ENCODE results near the gene MICAL1.

The MICAL1 gene, protein sequence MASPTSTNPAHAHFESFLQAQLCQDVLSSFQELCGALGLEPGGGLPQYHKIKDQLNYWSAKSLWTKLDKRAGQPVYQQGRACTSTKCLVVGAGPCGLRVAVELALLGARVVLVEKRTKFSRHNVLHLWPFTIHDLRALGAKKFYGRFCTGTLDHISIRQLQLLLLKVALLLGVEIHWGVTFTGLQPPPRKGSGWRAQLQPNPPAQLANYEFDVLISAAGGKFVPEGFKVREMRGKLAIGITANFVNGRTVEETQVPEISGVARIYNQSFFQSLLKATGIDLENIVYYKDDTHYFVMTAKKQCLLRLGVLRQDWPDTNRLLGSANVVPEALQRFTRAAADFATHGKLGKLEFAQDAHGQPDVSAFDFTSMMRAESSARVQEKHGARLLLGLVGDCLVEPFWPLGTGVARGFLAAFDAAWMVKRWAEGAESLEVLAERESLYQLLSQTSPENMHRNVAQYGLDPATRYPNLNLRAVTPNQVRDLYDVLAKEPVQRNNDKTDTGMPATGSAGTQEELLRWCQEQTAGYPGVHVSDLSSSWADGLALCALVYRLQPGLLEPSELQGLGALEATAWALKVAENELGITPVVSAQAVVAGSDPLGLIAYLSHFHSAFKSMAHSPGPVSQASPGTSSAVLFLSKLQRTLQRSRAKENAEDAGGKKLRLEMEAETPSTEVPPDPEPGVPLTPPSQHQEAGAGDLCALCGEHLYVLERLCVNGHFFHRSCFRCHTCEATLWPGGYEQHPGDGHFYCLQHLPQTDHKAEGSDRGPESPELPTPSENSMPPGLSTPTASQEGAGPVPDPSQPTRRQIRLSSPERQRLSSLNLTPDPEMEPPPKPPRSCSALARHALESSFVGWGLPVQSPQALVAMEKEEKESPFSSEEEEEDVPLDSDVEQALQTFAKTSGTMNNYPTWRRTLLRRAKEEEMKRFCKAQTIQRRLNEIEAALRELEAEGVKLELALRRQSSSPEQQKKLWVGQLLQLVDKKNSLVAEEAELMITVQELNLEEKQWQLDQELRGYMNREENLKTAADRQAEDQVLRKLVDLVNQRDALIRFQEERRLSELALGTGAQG

DNA sequence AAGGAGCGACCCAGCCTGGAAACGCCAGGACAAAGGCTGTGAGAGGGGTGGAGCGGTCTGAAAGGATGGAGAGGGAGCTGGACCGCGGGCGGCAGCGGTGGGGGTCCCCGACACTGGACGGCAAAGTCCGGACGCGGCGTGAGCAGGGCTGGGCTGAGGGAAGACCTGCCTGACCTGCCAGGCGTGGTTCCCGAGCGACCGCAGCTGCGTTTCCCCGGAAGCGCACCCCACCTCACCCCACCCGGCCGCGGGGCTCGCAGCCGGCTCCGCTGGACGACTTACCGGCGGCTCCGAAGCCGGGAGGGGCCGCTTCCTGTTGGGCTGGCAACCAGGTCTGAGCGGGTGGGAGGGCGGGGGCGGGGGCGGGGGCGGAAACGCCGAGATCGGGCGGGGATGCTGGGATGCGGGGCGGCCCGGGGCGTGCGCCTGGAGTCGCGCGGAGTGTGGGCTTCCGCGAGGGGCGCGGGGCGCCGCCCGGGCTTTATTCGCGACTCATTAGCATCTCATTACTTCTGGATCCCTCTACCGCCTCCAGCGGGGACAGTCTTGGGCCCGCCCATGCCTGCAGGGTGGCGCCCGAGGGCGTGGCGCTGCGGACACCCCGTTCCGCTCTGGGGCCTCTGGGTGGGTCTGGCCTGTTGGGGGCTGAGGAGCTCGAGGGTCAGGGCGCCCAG lies at the start of gene MICAL1:
Gene MICAL1, minus strand, starts transcription at position 336 of the 674 bp plus-strand sequence. CDS start 1,576 bp downstream, outside the sequence.
- DNase-seq (ENCODE audit: low spot score), result peak; percentile 69

DNA sequence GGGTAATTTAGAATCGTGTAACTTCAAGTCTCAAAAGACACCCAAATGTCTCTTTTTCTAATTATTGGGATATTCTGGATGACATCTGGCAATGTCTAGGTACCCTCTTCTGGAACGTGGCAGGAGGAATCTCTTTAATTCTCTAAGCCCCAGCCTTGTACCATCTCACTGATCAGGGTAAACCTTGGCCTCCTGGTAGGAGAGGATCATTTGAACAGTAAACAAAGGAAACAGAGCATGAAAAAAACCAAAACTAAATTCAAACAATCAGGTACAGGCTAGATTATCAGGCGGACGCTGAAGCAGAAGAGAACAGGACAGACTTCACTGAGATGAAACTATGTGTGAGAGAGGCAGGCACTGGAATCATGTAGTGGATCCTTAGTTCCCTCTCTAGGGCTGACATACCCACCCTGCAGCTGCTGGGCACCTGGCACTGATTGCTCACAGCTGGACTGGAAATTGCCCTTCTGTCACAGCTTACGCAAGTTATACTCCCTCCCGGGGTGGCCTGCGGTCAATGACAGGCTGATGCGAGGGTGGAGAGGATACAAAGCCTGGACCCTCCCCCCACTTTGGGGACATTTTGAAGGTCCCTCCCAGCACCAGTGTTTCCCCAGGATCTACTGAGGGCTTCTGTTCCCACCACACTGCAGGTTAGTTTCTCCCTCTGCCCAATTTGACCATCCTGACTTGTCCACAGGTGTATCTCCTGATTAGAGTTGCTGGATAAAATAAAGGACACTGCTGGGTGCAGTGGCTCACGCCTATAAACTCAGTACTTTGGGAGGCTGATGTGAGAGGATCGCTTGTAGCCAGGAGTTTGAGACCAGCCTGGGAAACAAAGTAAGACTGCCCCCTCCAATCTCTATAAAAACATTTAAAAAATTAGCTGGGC lies 48.0 kb upstream of the MICAL1 start:
- DNase-seq (ENCODE audit: low spot score), result no peak

DNA sequence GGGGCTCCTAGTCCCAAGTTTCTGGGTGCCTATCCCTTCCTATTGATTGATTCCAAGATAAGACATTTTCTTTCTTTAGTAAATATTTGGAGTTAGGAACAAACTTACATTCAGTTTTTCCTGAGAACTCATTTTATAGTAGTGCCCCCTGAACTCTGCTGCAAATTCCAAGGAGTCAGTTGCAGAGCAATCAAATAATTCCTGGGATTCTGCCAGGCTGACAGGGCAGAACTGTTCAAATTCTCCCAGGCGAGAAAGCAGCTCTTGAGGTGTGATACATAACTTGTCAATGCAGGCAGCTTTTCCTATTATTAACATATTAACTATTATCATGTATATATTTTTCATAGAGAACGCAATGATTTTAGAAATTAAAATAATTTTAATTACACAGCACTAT lies 43.4 kb upstream of the MICAL1 start:
- no peak for DNase-seq (ENCODE audit: low spot score)

DNA sequence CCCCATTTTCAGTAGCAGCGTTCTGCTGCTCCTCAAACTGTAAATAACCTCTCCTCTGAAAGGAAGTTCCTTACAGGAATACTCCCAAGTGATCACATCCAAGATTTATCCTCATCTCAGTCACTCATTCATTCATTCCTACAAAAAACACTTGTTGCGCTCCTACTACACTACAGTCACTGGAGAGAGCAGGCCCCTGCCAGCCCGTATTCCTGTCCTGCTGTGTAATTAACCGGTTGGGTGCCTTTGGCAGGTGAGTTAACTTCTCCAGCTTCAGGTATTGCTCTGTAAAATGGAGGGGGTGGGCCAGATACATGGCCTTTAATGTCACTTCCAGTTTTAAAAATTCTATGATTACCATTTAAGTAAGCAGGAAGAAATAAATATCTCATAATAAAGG lies 42.5 kb upstream of the MICAL1 start:
- DNase-seq (ENCODE audit: low spot score), result no peak

DNA sequence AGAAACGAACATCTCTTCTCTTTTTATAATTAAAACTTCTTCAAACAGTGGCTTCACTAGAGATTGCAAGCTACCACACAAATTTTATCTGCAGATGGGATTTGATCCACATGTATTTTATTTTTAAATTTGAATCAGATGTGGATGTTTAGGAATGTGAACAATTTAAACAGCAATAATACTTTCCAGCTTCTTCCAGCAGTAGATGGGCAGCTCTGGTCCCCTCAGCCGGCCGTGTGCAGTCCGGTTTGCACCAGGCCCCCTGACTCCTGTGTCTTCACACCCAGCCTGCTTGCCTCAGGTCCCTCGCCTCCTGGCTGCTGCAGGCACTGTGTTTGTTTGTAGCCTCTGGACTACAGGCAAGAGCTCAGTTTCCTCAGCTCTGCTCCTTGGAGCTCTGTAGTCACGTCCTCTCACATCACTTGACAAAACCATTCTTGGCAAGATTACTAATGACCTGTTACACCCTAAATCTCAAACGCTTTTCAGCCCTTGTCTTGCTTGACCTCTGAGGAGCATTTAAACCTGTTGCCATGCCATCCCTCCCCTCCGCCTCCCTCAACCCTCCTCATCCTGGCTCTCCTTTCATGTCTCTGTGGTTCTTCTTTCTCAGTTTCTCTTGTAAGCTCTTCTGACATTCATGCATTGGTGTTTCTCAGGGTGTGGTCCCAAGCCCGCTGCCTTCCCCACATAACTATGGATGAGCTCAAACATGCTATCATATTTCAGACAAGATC lies 40.6 kb upstream of the MICAL1 start:
- DNase-seq (ENCODE audit: low spot score), result no peak

DNA sequence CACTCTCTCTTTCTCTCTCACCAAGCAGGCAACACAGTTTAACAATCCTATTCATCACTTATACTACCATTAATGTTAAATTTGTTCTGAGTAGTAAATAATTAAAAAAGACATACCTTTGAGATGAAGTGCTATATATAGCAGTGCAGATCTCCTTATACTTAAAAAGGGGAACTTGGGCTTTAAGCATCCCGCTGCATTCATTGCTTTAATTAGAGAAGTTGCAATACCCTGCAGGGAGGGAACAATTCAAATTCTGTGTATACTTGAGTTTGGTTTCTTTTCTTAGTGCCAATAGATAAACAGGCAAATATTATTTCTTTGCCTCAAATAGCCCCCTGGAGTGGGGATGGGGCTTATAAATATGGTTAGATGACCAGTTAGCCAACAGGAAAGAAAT lies 38.3 kb upstream of the MICAL1 start:
- DNase-seq (ENCODE audit: low spot score), result no peak

DNA sequence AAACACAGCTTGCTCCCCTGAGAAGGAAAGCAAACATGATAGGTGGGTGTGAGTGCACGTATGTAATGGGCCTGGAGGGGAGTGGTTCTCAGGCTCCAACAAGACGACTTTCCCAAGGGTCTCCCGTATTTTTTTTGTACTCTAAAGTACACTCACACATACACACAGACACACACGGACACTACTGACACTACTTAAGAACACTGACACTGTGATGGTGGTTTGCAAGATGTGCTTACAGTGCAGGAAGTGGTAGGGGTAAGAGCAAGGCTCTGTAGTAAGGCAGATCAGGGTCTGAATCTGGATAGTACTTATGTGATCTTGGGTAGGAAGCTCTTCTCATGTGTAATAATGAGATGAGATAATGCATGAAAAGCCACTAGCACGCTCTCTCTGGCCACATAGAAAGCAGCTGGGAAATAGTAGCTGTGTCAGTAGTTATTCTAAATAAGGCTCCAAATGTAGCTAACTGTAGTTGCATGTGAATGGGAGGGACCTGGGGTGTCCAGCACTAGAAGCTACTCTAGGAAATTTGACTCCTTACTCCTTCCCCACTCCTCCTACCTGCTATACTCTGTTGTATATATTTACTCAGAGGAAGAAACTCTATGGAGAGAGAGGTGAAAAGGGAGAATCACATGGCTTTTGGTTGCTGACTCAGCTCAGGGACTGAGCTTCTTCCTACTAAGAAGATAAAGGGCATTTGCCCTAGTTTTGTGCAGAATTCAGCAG lies 35.8 kb upstream of the MICAL1 start:
- DNase-seq (ENCODE audit: low spot score), result no peak

DNA sequence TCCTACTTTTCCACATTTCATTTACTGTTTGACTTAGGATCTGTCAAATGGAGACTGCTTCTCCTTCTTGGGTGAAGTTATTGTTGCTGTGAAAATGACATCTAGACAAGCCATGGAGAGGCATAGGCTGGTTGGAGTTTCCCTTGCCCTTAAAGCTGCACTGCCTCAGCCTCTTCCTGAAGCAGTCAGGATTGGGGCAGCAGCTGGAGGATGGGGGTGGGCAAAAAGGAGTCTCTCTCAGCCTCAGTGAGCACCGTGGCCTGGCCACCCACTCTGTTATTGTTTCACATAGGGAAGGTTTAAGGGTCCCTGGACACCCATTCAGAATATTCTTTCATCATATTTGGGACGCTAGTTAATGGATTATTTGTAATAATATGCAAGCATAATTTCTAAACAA lies 35.1 kb upstream of the MICAL1 start:
- DNase-seq (ENCODE audit: low spot score), result no peak

DNA sequence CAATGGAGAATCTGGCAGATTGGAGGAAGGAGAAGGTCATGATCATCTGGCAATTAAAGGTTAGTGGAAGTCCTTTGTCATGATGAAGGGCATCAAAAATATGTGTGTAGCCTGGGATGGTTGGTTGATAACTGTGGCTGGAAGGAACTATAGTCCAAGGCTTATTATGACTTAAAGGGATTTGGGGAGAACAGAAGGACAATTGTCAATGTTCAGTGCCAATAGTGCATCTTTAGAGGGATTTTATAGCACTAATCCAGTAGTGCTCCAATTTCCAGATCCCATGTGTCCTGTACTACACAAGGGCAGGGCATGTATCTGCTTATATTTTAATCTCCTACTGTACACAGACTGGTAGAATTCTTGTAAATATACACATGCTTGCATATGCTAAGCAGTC lies 32.4 kb upstream of the MICAL1 start:
- no peak for DNase-seq (ENCODE audit: low spot score)

DNA sequence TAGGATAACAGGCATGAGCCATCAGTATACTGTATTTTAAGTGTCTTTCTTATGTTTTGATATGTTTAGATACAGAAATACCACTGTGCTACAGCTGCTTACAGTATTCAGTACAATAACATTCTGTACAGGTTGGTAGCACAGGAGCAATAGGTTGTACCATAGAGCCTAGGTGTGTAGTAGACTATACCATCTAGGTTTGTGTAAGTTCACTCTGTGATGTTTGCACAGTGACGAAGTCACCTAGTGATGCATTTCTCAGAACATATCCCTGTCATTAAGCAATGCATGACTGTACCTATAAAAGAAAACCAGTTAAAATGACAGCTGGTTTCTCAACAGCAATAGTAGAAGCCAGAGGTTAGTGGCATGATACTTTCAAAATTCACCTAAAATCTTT lies 30.5 kb upstream of the MICAL1 start:
- DNase-seq (ENCODE audit: low spot score), result no peak

DNA sequence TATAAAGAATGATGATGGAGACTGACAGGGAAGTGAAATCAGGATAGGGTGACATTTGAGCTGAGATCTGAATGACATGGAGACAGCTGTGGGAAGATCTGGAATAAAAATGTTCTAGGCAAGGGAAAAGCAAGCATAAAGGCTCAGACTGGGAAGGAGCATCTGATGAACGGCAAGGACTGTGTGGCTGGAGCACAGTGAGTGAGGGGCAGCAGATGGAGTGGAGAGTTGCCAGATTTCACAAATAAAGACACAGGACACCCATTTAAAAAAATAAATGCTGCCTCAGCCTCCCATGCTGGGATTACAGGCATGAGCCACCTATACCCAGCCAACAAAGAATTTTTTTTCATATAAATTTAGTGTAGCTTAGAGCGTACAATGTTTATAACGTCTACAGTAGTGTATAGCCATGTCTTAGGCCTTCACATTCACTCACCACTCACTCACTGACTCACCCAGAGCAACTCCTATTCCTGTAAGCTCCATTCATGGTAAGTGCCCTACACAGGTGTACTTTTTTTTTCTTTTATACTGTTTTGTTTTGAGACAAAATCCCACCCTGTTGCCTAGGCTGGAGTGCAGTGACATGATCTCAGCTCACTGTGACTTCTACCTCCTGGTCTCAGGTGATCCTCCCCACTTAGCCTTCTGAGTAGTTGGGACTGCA lies 29.8 kb upstream of the MICAL1 start:
- DNase-seq (ENCODE audit: low spot score), result no peak

DNA sequence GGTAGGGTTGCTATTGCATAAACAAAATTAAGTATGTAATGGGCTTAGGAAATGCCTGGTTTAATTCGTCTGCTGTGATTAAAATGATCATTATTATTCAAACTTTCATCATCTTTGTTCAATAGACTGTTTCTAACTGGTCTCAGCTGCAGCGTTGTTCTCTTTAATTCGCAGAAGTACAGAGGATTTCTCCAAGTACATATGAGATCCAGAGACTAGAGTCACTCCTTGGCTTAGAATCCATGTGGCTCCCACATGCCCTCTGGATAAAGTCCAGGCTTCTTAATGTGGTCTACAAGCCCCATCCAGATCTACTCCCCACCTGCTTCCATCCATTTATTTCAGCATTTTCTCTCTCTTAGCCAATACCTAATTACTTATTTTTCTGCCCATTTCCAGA lies 28.6 kb upstream of the MICAL1 start:
- DNase-seq (ENCODE audit: low spot score), result no peak

DNA sequence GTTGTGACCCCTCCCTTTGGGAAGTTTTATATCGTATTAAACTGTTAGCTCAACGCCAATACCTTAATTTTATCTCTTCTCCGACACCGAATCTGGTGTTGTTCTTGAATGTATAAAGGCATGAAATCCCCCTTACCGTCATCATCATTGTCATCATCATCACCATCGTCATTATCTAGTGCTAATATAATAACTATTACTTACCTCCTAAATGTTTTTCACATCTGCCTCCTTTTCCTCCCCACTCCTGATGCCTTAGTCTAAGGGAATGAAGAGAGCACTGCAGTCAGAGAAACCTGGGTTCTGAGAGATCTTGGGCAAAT lies 28.1 kb upstream of the MICAL1 start:
- no peak for DNase-seq (ENCODE audit: low spot score)

DNA sequence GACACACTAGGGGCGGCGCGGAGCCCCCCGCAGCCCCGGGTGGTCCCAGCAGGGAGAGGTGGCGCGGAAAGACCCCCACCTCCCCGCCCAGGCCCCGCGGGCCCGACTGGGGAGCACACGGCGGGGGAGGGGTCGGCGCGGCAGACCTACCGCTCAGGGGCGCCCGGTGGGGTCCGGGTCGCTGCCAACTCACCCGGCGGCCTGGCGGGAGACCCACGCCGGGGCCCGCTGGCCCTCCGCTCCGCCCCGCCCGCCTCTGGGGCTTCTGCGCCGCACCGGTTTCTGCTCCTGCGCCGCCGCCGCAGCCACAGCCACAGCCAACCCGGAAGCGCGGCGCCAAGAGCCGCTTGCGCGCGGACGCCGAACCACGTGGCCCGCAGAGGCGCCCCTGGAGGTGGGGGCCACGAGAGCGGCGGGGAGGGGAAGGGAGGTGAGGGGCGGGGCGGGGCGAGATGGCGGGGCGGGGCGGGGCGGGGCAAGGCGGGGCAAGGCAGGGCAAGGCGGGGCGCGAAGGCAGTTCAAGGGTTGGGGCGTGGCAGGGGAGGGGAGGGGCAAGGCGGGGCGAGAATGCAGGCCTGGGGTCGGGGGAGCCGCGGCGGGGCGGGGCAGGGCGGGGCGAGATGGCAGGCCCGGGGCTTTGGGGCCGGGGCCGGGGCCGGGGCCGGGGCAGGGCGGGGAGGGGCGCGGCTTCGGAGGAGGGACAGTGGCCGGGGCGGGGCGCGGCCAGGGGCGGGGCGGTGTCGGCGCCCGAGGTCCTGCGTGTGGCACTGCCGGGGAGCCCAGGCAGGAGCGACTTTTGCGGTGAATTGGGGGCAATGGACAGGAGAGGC lies 27.5 kb upstream of the MICAL1 start, which contains the start of gene ZBTB24:
Gene ZBTB24, minus strand, starts transcription at position 315 of the 830 bp plus-strand sequence. CDS start 1,193 bp downstream, outside the sequence.
- peak; percentile 71 for DNase-seq (ENCODE audit: low spot score)

DNA sequence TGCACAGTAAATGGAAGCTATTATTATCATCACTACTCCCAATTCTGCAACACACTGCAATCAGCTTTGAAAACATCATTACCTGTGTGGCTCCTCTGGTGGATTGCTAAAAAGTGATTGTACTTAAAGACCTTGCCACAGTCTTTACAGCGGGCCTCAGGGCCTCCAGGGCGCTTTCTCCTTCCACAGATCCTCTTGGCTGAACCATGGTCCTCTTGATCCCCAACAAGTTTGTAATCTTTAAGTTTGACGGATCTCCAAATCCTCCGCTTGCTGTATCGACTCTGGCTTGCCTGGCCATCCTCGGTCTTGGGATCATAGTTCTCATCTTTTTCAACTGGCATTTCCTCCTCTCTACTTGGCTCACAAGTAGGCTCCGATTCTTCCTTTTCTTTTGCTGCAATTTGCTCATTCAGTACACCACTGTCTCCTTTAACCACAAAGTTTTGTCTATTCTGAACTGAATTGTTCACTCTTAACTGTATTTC lies 25.5 kb upstream of the MICAL1 start:
- no peak for DNase-seq (ENCODE audit: low spot score)

DNA sequence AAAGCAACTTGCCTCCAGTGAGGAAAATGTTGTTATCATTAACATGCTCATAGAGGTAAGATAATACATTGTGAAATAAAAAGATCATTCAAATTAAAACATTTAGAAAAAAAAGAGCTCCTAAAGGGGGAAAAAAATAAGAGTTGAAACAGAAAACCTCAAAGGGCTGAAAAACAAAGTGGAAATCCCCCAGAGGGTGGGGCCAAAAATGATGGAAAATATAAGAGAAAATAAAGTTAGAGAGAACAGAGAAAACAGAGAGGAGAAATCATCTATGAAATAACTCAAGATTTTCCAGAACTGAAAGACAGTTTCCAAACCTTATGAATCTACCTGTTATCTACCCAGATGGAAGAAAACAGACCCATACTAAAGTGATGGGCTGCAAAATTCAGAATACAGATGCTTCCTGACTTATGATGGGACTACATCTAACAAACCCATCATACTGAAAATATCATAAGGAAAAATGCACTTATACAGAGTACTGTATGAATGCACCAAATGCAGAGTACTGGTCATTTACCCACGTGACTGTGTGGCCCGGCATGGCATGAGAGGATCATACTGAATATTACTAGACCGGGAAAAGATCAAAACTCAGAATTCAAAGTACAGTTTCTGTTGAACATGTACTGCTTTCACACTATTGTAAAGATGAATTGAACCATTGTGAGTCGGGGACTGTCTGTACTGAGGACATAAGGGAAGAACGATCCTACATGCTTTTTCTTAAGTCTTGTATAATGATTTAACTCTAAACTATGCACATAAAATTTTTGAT lies 23.5 kb upstream of the MICAL1 start:
- no peak for DNase-seq (ENCODE audit: low spot score)

DNA sequence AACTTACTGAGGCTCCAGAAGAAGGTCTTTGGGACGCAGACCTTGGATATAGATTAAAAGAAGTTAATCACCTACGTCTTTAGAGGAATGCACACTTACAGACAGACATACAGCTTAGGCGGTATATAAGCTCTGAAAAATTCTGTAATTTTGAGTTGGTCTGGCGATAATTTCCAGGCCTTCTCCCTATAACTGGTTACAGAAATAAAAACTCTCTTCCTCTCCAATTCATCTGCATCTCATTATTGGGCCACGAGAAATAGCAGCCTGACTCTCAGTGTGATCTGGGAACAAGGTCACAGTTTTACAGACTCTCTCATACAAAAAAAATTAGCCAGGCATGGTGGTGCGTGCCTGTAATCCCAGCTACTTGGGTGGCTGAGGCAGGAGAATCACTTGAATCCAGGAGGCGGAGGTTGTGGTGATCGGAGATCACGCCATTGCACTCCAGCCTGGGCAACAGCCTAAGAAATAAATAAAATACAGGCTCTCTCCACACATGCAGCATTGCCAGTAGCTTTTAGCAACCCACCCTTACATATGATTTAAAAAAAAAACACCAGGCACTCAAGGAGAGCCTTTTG lies 22.7 kb upstream of the MICAL1 start:
- no peak for DNase-seq (ENCODE audit: low spot score)

Measured in hematopoietic multipotent progenitor cell treated with erythropoietin and hydrocortisone succinate and interleukin-3 and kit ligand, for 15 days (in vitro differentiated cells).